Activated T-cell treated with anti-CD3 and anti-CD28 coated beads for 24 hours (primary cell): ENCODE measurements around the gene NET1.
"Not testable (repeated sequence)": the region's sequence is repeated elsewhere in the genome, so short reads cannot be mapped to it uniquely, and the experiment has no call there.

Source experiments
- DNase-seq: peaks from one replicate; pipeline ENCODE4 v3.0.0-alpha.2; 2020; ENCODE audit warnings: low read depth

NET1 gene

DNA sequence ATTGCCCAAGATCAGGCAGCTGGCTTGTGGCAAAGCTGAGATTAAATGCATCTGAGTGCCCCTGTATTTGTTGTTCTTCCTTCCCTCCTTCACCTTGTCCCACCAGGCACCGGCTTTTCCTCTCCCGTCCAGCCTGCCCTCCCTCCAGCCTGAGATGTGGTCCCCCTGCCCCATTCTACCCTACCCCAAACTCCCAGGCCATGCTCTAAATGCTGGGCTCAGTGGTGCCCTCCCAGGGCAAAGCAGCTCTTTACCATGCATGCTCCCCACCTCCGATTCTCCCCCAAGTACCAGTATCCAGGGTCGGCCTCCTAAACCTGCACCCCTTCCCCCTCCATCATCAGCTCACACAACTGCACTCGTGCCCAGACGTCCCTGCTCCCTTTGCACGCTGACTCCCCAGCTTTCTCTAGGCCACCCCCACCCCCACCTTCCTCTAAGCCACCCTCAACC lies 50.5 kb downstream of the NET1 start:
- DNase-seq, result no peak

DNA sequence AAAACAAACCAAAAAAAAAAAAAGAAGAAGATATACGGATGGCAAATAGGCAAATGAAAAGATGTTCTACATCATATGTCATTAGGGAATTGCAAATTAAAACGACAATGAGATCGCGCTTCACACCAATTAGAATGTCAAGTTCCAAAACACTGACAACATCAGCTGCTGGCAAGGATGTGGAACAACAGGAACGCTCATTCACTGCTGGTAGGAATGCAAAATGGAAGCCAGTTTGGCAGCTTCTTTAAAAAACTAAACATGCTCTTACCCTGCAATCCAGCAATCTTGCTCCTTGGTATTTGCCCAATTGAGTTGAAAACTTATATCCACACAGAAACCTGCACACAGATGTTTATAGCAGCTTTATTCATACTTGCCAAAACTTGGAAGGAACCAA lies 52.2 kb downstream of the NET1 start:
- DNase-seq, result no peak

DNA sequence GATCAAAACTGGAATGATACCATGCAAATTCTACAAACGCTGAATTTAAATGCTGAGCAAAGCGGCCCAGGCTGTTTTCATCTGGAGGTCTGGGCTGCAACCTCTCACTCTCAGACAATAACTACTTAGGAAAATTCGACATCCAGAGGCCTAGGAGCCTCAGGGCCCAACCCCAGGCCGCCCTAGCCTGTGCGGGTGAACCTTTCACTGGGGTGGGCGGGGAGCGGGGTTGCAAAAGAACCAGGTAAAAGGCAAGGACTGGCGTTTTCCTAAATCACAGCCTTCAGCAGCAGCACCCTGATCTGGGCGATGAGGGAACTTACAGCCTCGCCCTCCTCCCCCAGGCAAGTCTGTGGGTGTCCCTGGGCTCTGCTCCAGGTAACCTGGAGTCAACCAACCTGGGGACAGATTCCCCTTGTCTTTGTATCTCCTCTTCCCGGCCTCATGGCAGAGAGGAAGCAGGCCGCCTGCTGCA lies 53.7 kb downstream of the NET1 start:
- DNase-seq, result no peak

DNA sequence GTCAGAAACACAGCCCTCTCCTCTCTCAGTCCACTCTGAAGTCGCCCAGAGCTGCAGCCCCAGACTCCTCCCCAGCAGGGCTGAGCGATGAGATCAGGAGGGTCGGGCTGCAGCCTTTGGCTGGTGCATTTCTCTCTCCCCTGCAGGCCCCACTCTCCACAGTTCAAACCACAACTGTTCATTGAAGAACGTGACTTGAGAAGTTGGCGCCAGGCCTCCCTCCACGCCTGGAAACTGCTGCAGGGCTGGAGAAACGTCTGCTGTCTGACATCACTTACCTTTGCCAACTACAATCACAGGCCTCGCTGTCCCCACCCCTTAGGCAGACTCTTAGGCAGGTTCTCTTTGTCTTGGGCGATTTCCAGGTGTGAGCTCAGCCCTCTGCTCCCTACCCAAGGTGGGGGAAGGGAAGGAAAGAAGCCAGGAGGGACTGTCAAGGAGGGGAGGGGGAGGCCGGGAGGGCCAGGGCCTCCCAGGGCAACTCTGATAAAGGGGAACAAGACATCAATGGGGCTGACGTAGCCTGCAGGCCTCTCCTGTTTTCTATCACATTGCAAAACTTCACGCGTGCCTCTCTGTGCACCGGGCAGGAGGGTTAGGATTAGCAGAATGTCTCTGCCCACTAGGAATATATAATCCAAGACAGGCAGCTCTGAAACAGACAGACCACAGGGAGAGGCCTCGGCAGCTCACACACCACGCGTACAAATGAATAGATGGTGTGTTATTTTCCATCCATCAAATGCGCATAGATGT lies 54.3 kb downstream of the NET1 start:
- no peak for DNase-seq

DNA sequence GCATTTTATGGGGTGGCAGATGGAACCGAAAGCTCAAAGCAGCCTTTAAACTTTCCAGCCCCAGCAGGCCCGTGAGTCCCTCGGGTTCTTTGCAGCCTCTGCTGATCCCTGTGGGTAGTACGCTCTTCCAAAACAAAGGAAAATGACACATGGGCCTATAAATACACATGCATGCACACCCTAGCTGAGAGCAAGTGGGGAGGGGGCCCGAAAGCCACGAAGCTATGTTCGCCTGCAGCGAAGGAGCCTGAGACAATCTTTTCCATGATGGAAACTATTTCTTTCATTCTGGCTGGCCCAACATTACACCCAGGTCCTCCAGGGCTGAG lies 54.8 kb downstream of the NET1 start:
- no peak for DNase-seq

GRCh38 chr10:5467634-5468255 lies 55.4 kb downstream of the NET1 start:
- DNase-seq, result no peak

GRCh38 chr10:5468262-5469106 lies 56.1 kb downstream of the NET1 start:
- no peak for DNase-seq

- DNase-seq, result no peak
Measured at GRCh38 chr10:5469353-5470061, 57.1 kb downstream of the NET1 start.

GRCh38 chr10:5470062-5470751 lies 57.9 kb downstream of the NET1 start:
- no peak for DNase-seq

- not testable (repeated sequence) for DNase-seq
Measured at GRCh38 chr10:5474642-5475041, 62.3 kb downstream of the NET1 start.

DNA sequence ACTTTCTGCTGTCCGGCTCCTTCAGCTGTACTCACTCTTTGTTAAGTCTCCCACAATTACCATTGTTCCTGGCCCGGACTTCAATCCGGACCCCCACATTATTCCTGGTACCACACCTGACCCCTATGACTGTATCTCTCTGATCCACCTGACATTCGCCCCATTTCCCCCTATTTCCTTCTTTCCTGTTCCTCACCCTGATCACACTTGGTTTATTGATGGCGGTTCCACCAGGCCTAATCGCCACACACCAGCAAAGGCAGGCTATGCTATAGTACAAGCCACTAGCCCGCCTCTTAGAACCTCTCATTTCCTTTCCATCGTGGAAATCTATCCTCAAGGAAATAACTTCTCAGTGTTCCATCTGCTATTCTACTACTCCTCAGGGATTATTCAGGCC lies 62.7 kb downstream of the NET1 start:
- DNase-seq, result not testable (repeated sequence)

GRCh38 chr10:5475974-5476807 lies 63.8 kb downstream of the NET1 start:
- DNase-seq, result not testable (repeated sequence)

GRCh38 chr10:5476918-5477525 lies 64.7 kb downstream of the NET1 start:
- DNase-seq, result no peak

- no peak for DNase-seq
Measured at GRCh38 chr10:5477948-5478693, 65.8 kb downstream of the NET1 start.

DNA sequence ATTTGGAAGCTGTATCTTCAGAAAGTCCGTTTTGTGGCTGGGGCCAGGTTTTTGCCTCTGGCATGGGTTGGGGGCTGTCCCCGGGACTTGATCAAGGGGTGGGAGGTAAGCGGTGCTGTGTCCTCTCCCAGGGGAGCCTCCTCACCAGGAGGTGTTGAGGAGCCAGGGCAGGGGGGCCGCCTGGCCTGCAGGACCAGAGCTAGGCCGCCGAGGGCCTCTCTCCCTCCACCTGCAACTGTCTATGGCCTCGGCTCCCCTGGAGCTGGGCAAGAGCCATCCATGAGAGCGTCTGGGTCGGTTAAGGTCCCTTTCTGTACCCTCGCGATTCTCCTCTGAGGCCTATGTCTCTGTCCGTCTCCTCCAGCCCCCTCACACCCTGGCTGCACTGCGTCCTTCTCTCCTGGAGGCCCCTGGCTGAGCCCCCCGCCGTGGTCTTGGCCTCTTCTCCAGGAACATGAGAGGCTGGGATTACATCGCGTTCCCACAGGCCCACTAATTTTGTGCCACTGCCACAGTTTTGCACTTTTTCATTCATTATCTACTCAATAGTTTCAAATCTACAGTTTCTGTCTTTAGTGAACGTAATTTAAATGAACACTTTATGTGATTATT lies 66.4 kb downstream of the NET1 start:
- DNase-seq, result no peak

GRCh38 chr10:5479481-5480161 lies 67.3 kb downstream of the NET1 start:
- DNase-seq, result no peak

- DNase-seq, result no peak
Measured at GRCh38 chr10:5480162-5480941, 68.0 kb downstream of the NET1 start.

- no peak for DNase-seq
Measured at GRCh38 chr10:5481121-5481520, 68.8 kb downstream of the NET1 start.
